ENCODE measurements around the gene TUBGCP6.
A peak's percentile ranks its signal among the peaks of the same experiment; 100 is the strongest.

TUBGCP6 gene

DNA sequence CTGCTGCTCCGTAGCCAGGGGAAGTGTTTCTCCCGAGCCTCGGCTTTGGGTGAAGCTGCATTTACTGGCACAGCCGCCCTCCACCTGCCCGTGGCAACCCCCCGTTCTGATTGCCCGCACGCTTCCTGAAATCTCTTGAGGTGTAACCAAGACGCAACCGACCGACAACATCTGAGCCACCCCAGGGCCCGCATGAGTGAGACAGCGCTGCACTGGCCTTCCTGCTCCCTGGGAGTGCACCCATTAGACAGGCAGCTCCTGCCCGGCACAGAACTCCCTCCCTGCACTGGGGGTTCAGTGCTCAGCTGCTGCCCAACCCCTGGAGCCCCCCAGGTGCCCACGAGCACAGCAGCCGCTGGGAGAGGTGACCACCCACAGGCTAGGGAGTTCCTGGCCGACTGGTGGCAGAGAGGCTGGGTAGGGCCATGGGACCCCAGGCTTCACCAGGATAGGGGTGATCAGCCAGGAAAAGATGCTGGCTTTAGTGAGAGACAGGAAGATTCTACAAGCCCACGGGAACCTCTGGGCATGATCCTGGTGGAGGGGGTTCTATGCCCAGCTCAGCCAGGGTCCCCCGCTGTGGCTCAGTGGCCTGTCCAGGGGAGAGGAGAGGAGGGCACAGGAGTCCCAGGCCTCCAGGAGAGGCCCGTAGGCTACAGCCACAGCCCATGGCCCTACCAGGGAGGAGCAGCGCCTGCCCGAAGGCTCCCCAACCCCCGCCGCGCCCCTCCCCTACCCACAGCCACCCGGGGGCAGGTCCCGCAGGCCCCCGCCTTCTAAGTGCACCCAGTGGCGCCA, 48.0 kb upstream of the TUBGCP6 start:
- H4K20me1 ChIP-seq (ENCODE audit: insufficient read depth, low read length): peaks cover 18% of the 10 kb centered on the region; the same call in 1 of the 2 replicates
- H3K79me2 ChIP-seq (ENCODE audit: insufficient read depth, low read length): no peaks in the 10 kb centered on the region
- H2AFZ ChIP-seq (ENCODE audit: low read depth, low read length): no peak overlapping the region
- ATAC-seq (ENCODE audit: insufficient read depth, low read depth) (0 out of 3 replicates have a peak, but pooled peaks have one; percentile 32), DNase-seq (no peak)
- H3K4me3 ChIP-seq (ENCODE audit: low read depth in 1 of 2, low read length in 2 of 2): no peak overlapping the region
- no peaks in the 10 kb centered on the region for H3K36me3 ChIP-seq (ENCODE audit: insufficient read depth, low read length)
- H3K27ac ChIP-seq (ENCODE audit: low read length): no peak overlapping the region
- H3K9me3 ChIP-seq (ENCODE audit: insufficient read depth, low read length, severe bottlenecking): no peaks in the 10 kb centered on the region
- TF ChIP-seq, protein P1, sequence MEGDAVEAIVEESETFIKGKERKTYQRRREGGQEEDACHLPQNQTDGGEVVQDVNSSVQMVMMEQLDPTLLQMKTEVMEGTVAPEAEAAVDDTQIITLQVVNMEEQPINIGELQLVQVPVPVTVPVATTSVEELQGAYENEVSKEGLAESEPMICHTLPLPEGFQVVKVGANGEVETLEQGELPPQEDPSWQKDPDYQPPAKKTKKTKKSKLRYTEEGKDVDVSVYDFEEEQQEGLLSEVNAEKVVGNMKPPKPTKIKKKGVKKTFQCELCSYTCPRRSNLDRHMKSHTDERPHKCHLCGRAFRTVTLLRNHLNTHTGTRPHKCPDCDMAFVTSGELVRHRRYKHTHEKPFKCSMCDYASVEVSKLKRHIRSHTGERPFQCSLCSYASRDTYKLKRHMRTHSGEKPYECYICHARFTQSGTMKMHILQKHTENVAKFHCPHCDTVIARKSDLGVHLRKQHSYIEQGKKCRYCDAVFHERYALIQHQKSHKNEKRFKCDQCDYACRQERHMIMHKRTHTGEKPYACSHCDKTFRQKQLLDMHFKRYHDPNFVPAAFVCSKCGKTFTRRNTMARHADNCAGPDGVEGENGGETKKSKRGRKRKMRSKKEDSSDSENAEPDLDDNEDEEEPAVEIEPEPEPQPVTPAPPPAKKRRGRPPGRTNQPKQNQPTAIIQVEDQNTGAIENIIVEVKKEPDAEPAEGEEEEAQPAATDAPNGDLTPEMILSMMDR (IDR thresholded peaks at IDR 0.05; ENCODE audit: borderline replicate concordance, extremely low read depth, low read length, poor library complexity, severe bottlenecking): no peak
- no peak for TF ChIP-seq EZH2 (IDR thresholded peaks at IDR 0.05; ENCODE audit: borderline replicate concordance, low read depth, low read length, severe bottlenecking)
- H3K4me1 ChIP-seq (ENCODE audit: insufficient read depth, low read length): peaks cover 6% of the 10 kb centered on the region
- H3K4me2 ChIP-seq (ENCODE audit: insufficient read depth, low read length): no peak overlapping the region
- H3K27me3 ChIP-seq (ENCODE audit: insufficient read depth, low read length, poor library complexity): no peaks in the 10 kb centered on the region
- no peak overlapping the region for H3K9ac ChIP-seq (ENCODE audit: low read depth, low read length)

DNA sequence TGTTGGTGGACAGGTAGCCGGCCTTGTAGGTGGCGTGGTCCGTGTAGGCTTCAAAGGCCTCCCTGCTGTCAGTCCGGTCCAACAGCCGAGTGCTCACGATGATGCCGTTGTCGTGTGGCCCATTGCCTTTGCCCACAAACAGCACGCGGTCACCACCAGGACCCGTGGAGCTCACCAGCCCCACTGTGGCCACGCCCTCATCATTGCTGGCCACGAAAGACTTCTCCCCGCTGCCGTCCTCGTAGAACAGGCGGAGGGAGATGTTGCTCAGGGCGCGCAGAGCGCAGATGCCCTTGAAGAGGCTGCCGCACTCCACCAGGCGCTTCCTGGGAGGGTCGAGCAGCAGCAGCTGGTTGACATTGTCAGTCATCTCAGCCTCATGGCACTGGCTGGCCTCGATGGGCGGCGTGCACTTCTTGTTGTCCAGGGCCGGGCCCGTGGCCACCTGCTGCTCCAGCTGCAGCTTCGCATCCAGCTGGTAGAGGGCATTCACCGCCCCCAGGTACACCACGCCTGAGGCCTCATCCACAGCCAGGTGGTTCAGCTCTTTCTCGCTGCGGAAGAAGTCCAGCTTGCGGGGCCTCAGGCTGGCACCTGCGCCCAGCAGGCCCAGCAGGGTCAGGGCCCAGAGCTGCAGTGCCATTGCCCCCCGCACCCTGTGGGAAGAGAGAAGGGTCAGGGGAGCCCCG, 45.3 kb upstream of the TUBGCP6 start:
- Histone ChIP-seq H3K4me2 (ENCODE audit: insufficient read depth, low read length) (no peak overlapping the region), H3K9ac (ENCODE audit: low read depth, low read length) (no peak overlapping the region), H4K20me1 (ENCODE audit: insufficient read depth, low read length) (peaks cover 15% of the 10 kb centered on the region; the same call in 1 of the 2 replicates), H3K4me3 (ENCODE audit: low read depth in 1 of 2, low read length in 2 of 2) (no peak overlapping the region), H3K79me2 (ENCODE audit: insufficient read depth, low read length) (no peaks in the 10 kb centered on the region), H2AFZ (ENCODE audit: low read depth, low read length) (no peak overlapping the region), H3K9me3 (ENCODE audit: insufficient read depth, low read length, severe bottlenecking) (no peaks in the 10 kb centered on the region), H3K36me3 (ENCODE audit: insufficient read depth, low read length) (no peaks in the 10 kb centered on the region), H3K27me3 (ENCODE audit: insufficient read depth, low read length, poor library complexity) (no peaks in the 10 kb centered on the region), H3K4me1 (ENCODE audit: insufficient read depth, low read length) (peaks cover 6% of the 10 kb centered on the region), H3K27ac (ENCODE audit: low read length) (no peak overlapping the region)
- no peak for DNase-seq
- ATAC-seq (ENCODE audit: insufficient read depth, low read depth): no peak
- TF ChIP-seq EZH2 (IDR thresholded peaks at IDR 0.05; ENCODE audit: borderline replicate concordance, low read depth, low read length, severe bottlenecking): no peak
- TF ChIP-seq, protein P1 (IDR thresholded peaks at IDR 0.05; ENCODE audit: borderline replicate concordance, extremely low read depth, low read length, poor library complexity, severe bottlenecking): no peak

DNA sequence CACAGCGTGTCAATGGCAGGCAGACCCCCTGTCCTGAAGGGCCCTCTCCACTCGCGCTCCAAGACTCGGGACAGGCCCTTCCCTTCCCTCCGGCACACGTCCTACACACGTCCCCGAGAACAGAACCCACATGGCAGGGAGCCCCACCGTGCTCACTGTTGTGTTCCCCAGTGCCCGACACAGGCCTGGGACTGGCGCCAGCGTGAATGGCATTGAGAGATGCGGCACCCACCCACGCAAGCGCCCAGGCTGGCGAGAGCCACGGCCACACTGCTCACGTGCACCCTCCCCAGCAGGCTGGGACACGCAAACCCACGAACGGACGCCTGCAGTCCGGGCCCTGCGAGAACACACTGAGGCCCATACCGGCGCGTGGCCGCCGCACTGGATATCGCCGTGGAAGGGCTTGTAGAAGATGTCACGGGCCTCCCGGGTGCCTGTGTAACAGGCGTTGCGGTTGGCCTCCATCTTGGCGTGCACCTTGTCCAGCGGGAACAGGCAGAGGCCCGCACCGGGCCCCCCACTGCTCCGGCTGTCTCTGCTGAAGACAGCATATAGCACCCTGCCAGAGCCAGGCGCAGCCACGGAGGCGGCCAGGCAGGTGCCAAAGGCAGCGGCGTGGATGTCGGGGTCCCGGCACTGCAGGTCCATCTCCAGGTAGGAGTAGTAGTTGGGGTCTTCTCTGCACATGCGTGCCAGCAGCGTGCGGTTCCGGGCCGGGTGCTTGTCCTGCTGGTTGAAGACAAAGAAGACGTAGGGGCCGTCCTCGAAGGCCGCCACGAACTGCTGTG, 44.5 kb upstream of the TUBGCP6 start:
- Histone ChIP-seq H3K79me2 (ENCODE audit: insufficient read depth, low read length) (no peaks in the 10 kb centered on the region), H3K27ac (ENCODE audit: low read length) (no peak overlapping the region), H4K20me1 (ENCODE audit: insufficient read depth, low read length) (peaks cover 12% of the 10 kb centered on the region; the same call in 1 of the 2 replicates), H3K4me1 (ENCODE audit: insufficient read depth, low read length) (peaks cover 6% of the 10 kb centered on the region), H3K9me3 (ENCODE audit: insufficient read depth, low read length, severe bottlenecking) (no peaks in the 10 kb centered on the region), H3K4me2 (ENCODE audit: insufficient read depth, low read length) (no peak overlapping the region), H3K27me3 (ENCODE audit: insufficient read depth, low read length, poor library complexity) (no peaks in the 10 kb centered on the region), H3K36me3 (ENCODE audit: insufficient read depth, low read length) (no peaks in the 10 kb centered on the region), H3K4me3 (ENCODE audit: low read depth in 1 of 2, low read length in 2 of 2) (no peak overlapping the region), H2AFZ (ENCODE audit: low read depth, low read length) (no peak overlapping the region), H3K9ac (ENCODE audit: low read depth, low read length) (no peak overlapping the region)
- ATAC-seq (ENCODE audit: insufficient read depth, low read depth) (no peak), DNase-seq (no peak)
- no peak for TF ChIP-seq EZH2 (IDR thresholded peaks at IDR 0.05; ENCODE audit: borderline replicate concordance, low read depth, low read length, severe bottlenecking)
- TF ChIP-seq, protein P1 (IDR thresholded peaks at IDR 0.05; ENCODE audit: borderline replicate concordance, extremely low read depth, low read length, poor library complexity, severe bottlenecking): no peak
